ENCODE results near the gene SFRP2.

The SFRP2 gene

GRCh38 chr4:153798420-153798819, 9.5 kb upstream of the SFRP2 start:
- H3K4me1 ChIP-seq: no peaks in the 10 kb centered on the region
- H3K36me3 ChIP-seq: no peaks in the 10 kb centered on the region
- no peaks in the 10 kb centered on the region for H3K9me3 ChIP-seq
- intact Hi-C loops (cut with DNase I; ENCODE audit: low total_unique reads): no loop called here
- H3K4me3 ChIP-seq: no peak overlapping the region
- peaks cover 0 to 16% of the 10 kb centered on the region in 2 donors for H3K27me3 ChIP-seq
- H3K27ac ChIP-seq: no peak overlapping the region
- DNase-seq: no peak
- no peak for TF ChIP-seq CTCF (IDR thresholded peaks at IDR 0.05)

- intact Hi-C loops (cut with DNase I; ENCODE audit: low total_unique reads): no loop called here
These were observed 5.1 kb upstream of the SFRP2 start for GRCh38 chr4:153794006-153794405.

GRCh38 chr4:153792618-153793247, 3.9 kb upstream of the SFRP2 start:
- intact Hi-C loops (cut with DNase I; ENCODE audit: low total_unique reads): no loop called here
- no peak for TF ChIP-seq CTCF (IDR thresholded peaks at IDR 0.05)
- H3K4me3 ChIP-seq: peak overlapping the region; percentile 7 to 27

More at GRCh38 chr4:153794006-153794405, 5.1 kb upstream of the SFRP2 start:
- no peak for DNase-seq
- Histone ChIP-seq H3K27me3 (peaks cover 0 to 58% of the 10 kb centered on the region in 2 donors), H3K9me3 (no peaks in the 10 kb centered on the region), H3K4me1 (peaks cover 0 to 39% (median 28%) of the 10 kb centered on the region in 4 donors), H3K36me3 (no peaks in the 10 kb centered on the region), H3K27ac (no peak overlapping the region), H3K4me3 (no peak overlapping the region)
- TF ChIP-seq CTCF (IDR thresholded peaks at IDR 0.05): no peak

GRCh38 chr4:153791746-153792617, 3.1 kb upstream of the SFRP2 start:
- H3K27me3 ChIP-seq: peaks cover 0 to 78% of the 10 kb centered on the region in 2 donors
- peak; percentile 62 to 77 for DNase-seq
- intact Hi-C loops (cut with DNase I; ENCODE audit: low total_unique reads): no loop called here

More at GRCh38 chr4:153792618-153793247, 3.9 kb upstream of the SFRP2 start:
- Histone ChIP-seq H3K4me1 (peaks cover 0 to 51% (median 36%) of the 10 kb centered on the region in 4 donors), H3K36me3 (no peaks in the 10 kb centered on the region), H3K27ac (no peak overlapping the region), H3K9me3 (no peaks in the 10 kb centered on the region), H3K27me3 (peaks cover 0 to 71% of the 10 kb centered on the region in 2 donors)
- no peak for DNase-seq

More at GRCh38 chr4:153791746-153792617, 3.1 kb upstream of the SFRP2 start:
- Histone ChIP-seq H3K36me3 (no peaks in the 10 kb centered on the region), H3K9me3 (no peaks in the 10 kb centered on the region), H3K4me3 (peak overlapping the region; percentile 7 to 27), H3K27ac (no peak overlapping the region), H3K4me1 (peaks cover 0 to 51% (median 36%) of the 10 kb centered on the region in 4 donors)
- TF ChIP-seq CTCF (IDR thresholded peaks at IDR 0.05): no peak
